Activated T-helper 17 cell treated with anti-CD3 and anti-CD28 coated beads, Interleukin-2, amount 50 U/mL, for 72 hours (primary cell): Measurements from ENCODE around the gene SLIT3. TPM values are rescaled to one million over a fixed set of nuclear protein-coding genes. Genes with fewer than 3 reads are reported as not detected.

Source experiments
- ATAC-seq: fragments of 150-1000 bp; cut with Tn5 transposase; replicated peaks from 2 replicates; pipeline ENCODE4 v1.10.0; 2021; ENCODE audit warnings: mild to moderate bottlenecking, moderate library complexity
- H3K27ac Mint-ChIP-seq: one replicate; pipeline ENCODE4 v1.8.0; 2022; ENCODE audit warnings: mixed read lengths
- H3K27me3 Mint-ChIP-seq: one replicate; pipeline ENCODE4 v1.8.0; 2022; ENCODE audit warnings: mixed read lengths
- H3K36me3 Mint-ChIP-seq: one replicate; pipeline ENCODE4 v1.8.0; 2022; ENCODE audit warnings: low read depth, mild to moderate bottlenecking, mixed read lengths
- H3K4me1 Mint-ChIP-seq: one replicate; pipeline ENCODE4 v1.8.0; 2022; ENCODE audit warnings: mixed read lengths
- H3K4me3 Mint-ChIP-seq: one replicate; pipeline ENCODE4 v1.8.0; 2022; ENCODE audit warnings: mild to moderate bottlenecking, mixed read lengths
- H3K9me3 Mint-ChIP-seq: one replicate; pipeline ENCODE4 v1.8.0; 2022; ENCODE audit warnings: mixed read lengths
- total RNA-seq, 2 donors: library from RNA; stranded (reverse); gene quantifications; one replicate each; pipeline ENCODE4 v1.2.3, GENCODE V29; 2022

Gene SLIT3
- total RNA-seq, 2 donors from 2014 or later: 0.26 TPM; not detected in 1

DNA sequence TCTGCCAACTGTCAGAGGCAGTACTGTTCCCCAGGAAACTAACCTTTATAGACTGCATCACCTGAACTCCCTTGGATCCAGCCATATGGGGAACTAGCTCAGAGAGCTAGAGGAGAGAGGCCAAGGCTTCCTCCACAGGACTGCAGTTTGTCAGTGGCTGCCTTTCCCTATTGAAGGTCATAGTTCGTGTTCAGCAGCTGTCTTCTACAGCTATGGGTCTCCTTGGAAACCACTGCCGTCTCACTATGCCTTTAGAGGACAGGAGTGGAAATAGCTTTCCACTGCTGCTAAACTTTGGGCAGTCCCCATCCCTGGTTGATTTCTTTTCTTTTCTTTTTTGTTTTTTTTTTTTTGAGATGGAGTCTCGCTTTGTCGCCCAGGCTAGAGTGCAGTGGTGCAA, 4.4 kb upstream of the SLIT3 start:
- peaks cover 41% of the 10 kb centered on the region for H3K27me3 Mint-ChIP-seq
- ATAC-seq: no peak
- no peak overlapping the region for H3K4me3 Mint-ChIP-seq
- peaks cover 7% of the 10 kb centered on the region for H3K4me1 Mint-ChIP-seq
- H3K9me3 Mint-ChIP-seq: no peaks in the 10 kb centered on the region
- no peaks in the 10 kb centered on the region for H3K36me3 Mint-ChIP-seq
- no peak overlapping the region for H3K27ac Mint-ChIP-seq

DNA sequence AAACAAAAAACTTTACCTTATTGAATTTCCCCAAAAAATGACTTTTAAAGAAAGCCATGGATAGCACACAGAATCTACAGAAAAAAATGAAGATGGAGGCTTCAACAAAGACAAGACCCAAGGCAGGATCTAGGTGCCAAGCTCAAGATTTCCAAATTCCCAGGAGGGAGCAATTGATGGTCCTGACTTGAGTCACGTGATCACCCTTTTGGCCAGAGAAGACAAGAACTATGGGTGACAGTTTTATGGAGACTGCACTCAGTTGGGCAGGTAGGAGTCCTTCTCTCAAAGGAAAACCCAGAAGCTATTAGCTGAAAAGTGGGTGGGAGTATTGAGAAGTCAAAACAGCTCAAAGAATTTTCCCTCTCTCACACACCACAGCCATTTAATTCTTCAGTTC, 3.2 kb upstream of the SLIT3 start:
- Mint-ChIP-seq H3K27me3 (peaks cover 49% of the 10 kb centered on the region), H3K27ac (no peak overlapping the region), H3K9me3 (no peaks in the 10 kb centered on the region), H3K4me3 (no peak overlapping the region), H3K4me1 (peaks cover 7% of the 10 kb centered on the region), H3K36me3 (no peaks in the 10 kb centered on the region)
- no peak for ATAC-seq

DNA sequence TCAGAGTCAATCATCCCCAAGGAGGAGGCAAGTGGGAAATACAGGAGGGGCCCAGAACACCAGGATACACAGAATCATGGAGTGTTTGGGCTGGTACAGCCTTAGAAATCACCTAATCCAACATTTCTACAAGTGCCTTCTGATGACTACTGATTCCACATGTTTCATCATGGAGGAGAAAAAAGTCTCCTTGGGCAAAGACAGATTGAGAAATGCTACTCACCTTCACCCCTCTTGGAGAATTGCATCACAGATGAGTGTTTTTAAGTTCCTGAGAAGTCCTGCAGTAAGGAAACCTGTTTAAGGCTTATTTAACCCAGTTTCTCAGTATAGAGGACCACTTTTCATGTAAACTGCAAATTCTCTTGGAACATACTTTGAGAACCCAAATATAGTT, 2.2 kb upstream of the SLIT3 start:
- Mint-ChIP-seq H3K9me3 (no peaks in the 10 kb centered on the region), H3K27ac (no peak overlapping the region), H3K4me1 (peaks cover 7% of the 10 kb centered on the region), H3K36me3 (no peaks in the 10 kb centered on the region), H3K27me3 (peaks cover 58% of the 10 kb centered on the region), H3K4me3 (no peak overlapping the region)
- ATAC-seq: no peak

DNA sequence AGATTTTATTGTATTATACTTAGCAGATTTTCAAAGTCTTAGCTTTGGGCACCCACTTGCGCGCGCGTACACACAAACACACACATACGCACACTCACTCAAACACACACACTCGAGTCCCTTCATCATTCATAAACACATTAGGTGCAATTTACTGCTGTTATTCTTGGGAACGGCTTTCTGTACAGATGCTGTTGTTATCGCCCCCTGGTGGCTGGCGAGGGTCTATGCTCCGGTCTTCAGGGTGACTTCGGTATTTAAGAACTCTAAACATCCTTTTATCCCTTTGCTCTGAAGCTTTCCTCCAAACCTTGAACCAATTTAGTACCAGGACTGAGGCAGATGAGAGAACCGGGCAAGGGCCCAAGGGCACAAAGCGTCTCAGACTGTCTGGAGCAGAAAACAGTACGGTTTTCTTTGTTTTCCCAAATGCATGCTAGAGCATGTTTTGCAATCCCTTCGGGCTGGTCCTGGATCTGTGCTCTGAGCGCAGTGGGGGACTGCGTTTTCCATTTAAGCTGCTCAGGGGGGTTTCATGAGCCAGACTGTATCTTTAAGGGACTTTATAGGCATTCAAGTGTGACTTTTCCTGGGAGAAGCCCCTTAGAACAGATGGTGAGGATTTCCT, 1.7 kb upstream of the SLIT3 start:
- H3K36me3 Mint-ChIP-seq: no peaks in the 10 kb centered on the region
- no peak for ATAC-seq
- no peak overlapping the region for H3K4me3 Mint-ChIP-seq
- H3K27me3 Mint-ChIP-seq: peaks cover 55% of the 10 kb centered on the region
- H3K4me1 Mint-ChIP-seq: peaks cover 7% of the 10 kb centered on the region
- H3K9me3 Mint-ChIP-seq: no peaks in the 10 kb centered on the region
- no peak overlapping the region for H3K27ac Mint-ChIP-seq

DNA sequence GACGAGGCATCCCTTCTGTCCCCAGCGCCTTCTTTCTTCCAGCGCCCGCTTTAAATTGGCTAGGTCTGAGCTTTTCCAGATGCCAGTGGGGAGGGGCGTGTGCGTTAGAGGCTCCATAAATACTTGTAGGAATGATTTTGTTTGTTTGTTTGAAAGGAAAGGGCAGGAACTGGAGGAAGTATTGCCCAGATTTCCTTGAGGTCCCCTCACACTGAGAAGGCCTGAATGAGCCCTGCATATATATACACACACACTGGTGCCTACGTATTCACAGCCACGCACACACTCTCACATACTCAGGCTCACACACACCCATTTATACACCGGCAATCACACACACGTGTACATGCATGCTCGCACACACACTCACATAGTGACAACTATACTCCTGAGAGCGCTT, 1.0 kb upstream of the SLIT3 start:
- Mint-ChIP-seq H3K36me3 (no peaks in the 10 kb centered on the region), H3K4me3 (no peak overlapping the region), H3K27me3 (peaks cover 55% of the 10 kb centered on the region), H3K27ac (no peak overlapping the region), H3K4me1 (peaks cover 7% of the 10 kb centered on the region), H3K9me3 (no peaks in the 10 kb centered on the region)
- ATAC-seq: no peak

DNA sequence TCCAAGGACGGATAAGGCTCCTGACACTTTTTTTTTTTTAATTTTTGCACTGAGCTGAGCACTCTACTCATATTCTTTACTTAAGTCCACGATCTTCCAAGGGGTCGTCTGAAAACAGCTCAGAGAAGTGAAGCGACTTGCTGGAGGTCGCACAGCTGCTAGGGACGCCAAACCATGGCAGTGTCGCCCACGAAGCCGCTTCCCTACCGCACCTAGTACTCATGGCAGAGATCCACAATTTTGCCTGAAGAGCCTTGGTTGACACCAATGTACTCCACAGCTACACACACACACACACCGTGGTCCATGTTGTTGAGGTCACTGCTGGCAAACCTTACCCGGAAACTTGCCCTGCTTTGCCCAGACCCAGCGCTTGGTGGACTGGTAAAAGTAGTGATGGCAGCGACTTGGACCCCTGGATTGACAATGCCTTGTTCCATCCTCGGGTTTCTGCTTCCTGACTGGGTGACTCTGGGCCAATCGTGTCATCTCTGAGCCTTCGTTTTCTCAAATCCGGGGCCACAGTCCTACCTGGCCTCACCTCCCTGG, 521 bp upstream of the SLIT3 start:
- H3K9me3 Mint-ChIP-seq: no peaks in the 10 kb centered on the region
- H3K4me1 Mint-ChIP-seq: peaks cover 7% of the 10 kb centered on the region
- no peak for ATAC-seq
- peaks cover 54% of the 10 kb centered on the region for H3K27me3 Mint-ChIP-seq
- H3K36me3 Mint-ChIP-seq: no peaks in the 10 kb centered on the region
- no peak overlapping the region for H3K27ac Mint-ChIP-seq
- H3K4me3 Mint-ChIP-seq: no peak overlapping the region

DNA sequence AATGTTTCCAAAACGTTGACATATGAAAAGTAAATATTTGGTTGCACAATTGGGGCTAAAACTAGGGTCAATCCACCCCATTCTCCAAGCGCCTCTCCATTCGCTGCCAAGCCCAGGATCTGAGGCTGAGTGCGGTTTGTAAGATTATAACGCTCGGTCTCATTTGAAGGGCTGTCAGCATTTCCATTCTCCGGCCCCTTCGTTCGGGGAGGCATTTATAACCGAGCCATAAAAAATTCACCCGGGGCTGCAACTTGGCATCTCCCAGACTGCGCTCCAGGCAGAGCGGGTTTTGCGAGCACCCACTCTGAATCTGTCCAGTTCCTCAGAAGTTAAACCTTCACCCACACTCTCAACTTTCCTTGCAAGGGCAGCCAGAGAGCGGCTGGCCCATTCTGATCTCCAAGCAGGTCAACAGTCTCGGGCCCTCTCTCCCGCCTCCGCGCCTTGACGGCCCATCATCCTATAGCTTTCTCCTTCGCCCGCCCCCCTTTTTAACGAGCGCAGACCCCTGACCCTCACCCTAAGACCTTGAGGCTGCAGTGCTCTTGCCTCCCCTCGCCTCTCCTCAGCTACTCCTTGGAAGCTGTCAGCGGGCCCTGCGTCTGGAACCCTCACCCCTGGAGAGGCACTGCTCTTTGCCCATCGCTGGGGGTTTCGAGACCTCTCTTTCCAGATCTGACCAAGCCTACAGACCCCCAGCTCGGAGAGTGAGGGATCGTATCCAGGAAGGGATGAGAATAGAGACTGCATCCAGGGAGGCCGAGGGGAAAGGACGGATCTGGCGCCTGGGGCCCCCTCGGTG, 1.1 kb downstream of the SLIT3 start:
- no peak overlapping the region for H3K27ac Mint-ChIP-seq
- H3K9me3 Mint-ChIP-seq: no peaks in the 10 kb centered on the region
- no peak overlapping the region for H3K4me3 Mint-ChIP-seq
- H3K4me1 Mint-ChIP-seq: peaks cover 7% of the 10 kb centered on the region
- ATAC-seq: no peak
- peaks cover 46% of the 10 kb centered on the region for H3K27me3 Mint-ChIP-seq
- no peaks in the 10 kb centered on the region for H3K36me3 Mint-ChIP-seq

DNA sequence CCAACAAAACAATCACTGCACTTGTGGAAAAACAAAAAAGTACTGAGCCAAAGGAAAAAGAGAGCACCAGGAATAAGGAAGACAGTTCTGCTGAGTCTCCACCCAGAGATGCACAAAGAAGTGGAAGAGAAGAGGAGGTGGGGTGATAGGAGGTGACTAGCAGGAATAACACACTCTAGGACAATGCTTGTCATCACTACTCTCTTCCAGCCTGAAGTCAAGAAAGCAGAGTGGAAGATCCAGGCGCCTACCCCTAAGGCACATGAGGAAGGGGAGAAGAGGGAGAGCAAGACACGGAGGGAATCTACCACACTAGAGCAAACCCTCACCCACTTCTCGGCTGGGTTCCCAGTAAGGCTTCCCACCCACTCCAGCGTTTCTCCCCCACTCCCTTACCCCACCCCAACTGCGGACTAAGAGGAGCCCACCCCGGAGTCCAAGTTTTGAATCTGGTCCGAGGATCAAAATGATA, 1.7 kb downstream of the SLIT3 start:
- Mint-ChIP-seq H3K36me3 (no peaks in the 10 kb centered on the region), H3K4me1 (peaks cover 7% of the 10 kb centered on the region), H3K27ac (no peak overlapping the region), H3K9me3 (no peaks in the 10 kb centered on the region), H3K4me3 (no peak overlapping the region), H3K27me3 (peaks cover 40% of the 10 kb centered on the region)
- ATAC-seq: no peak

DNA sequence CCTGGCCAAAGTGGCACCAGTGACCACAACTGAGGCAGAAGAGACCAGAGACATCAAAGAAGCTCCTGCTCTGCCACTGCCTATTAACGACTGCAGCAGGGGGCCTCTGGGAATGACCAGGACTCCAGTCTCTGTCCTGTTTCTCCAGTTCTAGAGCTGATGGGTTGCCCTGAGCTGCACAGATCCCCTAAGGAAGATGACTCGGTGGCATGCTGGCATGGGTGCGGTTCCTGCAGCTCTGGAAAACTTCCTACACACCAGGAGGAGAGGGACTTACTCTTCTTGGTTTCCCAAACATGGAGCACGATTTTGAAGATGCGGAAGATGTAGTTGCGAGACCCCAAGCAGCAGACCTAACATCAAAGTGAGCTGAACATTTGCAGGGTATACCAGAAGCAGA, 2.7 kb downstream of the SLIT3 start:
- Mint-ChIP-seq H3K9me3 (no peaks in the 10 kb centered on the region), H3K4me3 (no peak overlapping the region), H3K4me1 (peaks cover 7% of the 10 kb centered on the region), H3K27me3 (peaks cover 35% of the 10 kb centered on the region), H3K36me3 (no peaks in the 10 kb centered on the region), H3K27ac (no peak overlapping the region)
- ATAC-seq: no peak

DNA sequence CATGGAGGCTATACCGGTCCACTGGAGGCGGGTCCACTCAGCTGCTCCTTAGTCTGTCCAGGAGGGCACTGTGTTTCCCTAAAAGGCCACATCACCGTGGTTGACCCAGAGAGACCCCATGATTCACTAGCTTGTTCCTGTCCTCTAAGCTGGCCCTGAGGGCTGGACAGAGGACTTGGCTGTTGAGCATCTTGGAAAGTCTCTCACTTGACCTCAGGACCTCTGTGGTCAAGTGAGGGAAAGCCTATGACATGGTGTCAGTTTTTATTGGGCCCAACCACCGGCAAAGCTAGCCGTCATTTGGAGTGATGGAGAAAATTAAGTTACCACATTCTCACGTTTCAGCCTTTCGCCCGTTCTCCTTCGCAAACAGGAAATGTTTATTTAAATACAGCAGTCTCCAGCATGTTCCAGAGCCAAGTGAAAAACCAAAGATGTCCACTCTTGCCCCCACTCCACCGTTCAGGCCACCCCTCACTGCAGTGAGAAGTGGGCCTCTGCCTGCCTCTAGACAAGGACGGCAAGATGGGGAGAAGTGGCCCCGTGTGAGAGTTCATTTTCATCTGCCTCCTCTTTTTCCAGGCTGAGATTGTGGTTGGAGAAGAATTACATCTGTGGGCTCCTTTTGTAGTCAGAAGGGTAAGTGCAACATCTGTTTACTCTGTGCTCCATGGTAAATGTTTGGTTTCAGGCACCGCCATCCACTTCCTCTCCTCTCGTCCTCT, 4.4 kb downstream of the SLIT3 start:
- H3K4me1 Mint-ChIP-seq: no peaks in the 10 kb centered on the region
- no peak for ATAC-seq
- H3K4me3 Mint-ChIP-seq: no peak overlapping the region
- no peaks in the 10 kb centered on the region for H3K36me3 Mint-ChIP-seq
- H3K27me3 Mint-ChIP-seq: peaks cover 27% of the 10 kb centered on the region
- no peak overlapping the region for H3K27ac Mint-ChIP-seq
- no peaks in the 10 kb centered on the region for H3K9me3 Mint-ChIP-seq

DNA sequence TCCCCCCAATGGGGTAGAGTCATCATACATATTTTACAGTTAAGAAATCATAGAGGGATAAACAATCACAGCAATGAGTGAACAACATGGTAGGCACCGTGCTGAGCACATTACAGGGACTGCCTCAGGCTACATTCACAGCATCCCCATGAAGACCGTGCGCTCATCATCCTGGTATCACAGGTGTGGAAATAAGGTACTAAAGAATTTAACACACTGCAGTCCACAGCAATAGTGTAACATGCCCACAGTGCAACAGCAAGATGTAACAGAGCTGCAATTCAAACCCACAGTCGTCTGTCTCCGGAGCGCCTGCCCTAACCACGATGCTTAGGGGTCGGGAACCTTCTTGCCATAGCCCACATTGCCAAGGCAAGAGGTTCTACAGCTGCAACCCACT, 5.6 kb downstream of the SLIT3 start:
- Mint-ChIP-seq H3K4me1 (no peaks in the 10 kb centered on the region), H3K4me3 (no peak overlapping the region), H3K36me3 (no peaks in the 10 kb centered on the region), H3K27ac (no peak overlapping the region), H3K27me3 (peaks cover 22% of the 10 kb centered on the region), H3K9me3 (no peaks in the 10 kb centered on the region)
- ATAC-seq: no peak

DNA sequence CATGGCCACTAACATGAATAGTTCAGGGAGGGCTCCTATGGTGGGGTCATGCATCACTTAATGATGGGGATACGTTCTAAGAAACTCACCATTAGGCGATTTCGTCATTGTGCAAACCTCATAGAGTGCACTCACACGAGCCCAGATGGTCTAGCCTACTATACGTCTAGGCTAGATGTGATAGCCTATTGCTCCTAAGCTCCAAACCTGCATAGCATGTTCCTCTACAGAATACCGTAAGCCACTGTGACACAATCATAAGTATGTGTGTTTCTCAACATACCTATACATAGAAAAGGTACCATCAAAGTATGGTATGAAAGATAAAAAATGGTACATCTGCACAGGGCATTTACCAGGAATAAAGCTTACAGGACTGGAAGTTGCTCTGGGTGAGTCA, 6.3 kb downstream of the SLIT3 start:
- Mint-ChIP-seq H3K4me3 (no peak overlapping the region), H3K27me3 (peaks cover 16% of the 10 kb centered on the region), H3K9me3 (no peaks in the 10 kb centered on the region), H3K27ac (no peak overlapping the region), H3K36me3 (no peaks in the 10 kb centered on the region), H3K4me1 (no peaks in the 10 kb centered on the region)
- no peak for ATAC-seq

DNA sequence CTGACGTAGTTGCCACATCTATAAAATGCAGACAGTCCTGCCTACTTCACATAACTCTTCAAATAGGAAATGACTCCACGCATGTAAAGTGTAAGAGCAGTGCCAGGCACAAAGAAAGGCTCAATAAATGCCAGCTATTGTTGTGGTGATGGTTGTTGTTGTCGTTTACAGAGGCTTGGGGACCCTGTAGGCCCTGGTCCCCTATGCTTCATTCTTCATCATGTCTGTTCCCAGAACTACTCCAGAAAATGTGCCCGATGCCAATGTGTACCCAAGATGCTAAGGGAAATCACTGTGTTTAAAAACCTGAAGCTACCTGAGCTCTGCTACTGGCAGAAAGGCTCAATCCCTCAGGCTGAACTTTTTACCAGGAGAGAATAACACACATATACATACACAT, 9.1 kb downstream of the SLIT3 start:
- Mint-ChIP-seq H3K9me3 (no peaks in the 10 kb centered on the region), H3K36me3 (no peaks in the 10 kb centered on the region), H3K27ac (no peak overlapping the region), H3K27me3 (peaks cover 5% of the 10 kb centered on the region), H3K4me3 (no peak overlapping the region), H3K4me1 (no peaks in the 10 kb centered on the region)
- no peak for ATAC-seq

DNA sequence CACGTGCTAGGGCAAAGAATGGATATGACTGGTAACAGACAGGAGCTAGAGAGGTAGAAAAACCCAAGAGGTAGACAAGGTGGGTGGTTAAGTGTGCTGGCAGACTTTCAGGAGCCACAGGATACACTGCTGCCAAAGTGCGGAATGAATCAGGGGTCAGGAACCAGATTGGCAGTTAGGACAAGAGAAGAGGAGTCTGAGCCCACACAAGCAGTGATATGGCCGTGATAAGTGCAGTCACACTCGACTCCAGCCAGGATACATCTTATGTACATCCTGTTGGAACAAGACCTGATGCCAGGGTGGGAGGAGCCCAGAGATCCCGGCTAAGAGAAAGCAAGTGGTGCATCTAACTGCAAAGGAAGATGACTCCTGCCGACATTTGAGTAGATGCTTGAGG, 10.0 kb downstream of the SLIT3 start:
- H3K27ac Mint-ChIP-seq: no peak overlapping the region
- H3K36me3 Mint-ChIP-seq: no peaks in the 10 kb centered on the region
- no peak for ATAC-seq
- peaks cover 4% of the 10 kb centered on the region for H3K27me3 Mint-ChIP-seq
- H3K4me1 Mint-ChIP-seq: no peaks in the 10 kb centered on the region
- no peak overlapping the region for H3K4me3 Mint-ChIP-seq
- no peaks in the 10 kb centered on the region for H3K9me3 Mint-ChIP-seq

DNA sequence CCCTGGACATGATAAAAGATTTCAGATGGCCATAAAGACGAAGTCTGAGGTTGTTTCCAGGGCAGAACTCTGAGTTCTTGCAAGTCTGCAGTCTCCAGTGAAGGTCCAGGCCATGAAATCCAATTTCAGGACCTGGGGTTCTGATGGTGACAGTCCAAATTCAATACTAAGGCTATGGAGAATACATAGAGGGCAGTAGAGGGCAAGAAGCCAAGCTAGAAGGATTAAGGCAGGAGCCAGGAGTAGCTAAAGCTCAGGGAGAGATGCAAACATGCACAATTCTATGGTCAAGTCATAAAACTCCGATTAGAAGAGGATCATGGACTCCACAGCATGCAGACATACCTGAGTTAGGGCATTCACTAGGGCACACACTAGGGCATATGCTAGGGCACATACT, 11.4 kb downstream of the SLIT3 start:
- Mint-ChIP-seq H3K36me3 (no peaks in the 10 kb centered on the region), H3K27me3 (peaks cover 4% of the 10 kb centered on the region), H3K9me3 (peaks cover 3% of the 10 kb centered on the region), H3K4me1 (no peaks in the 10 kb centered on the region), H3K27ac (no peak overlapping the region), H3K4me3 (no peak overlapping the region)
- ATAC-seq: no peak
